ENCODE results near the gene HBB. TPM values are rescaled to one million over a fixed set of nuclear protein-coding genes. Genes with fewer than 3 reads are reported as not detected.

Gene HBB
- total RNA-seq, 1 experiment from 2014 or later = not detected

DNA sequence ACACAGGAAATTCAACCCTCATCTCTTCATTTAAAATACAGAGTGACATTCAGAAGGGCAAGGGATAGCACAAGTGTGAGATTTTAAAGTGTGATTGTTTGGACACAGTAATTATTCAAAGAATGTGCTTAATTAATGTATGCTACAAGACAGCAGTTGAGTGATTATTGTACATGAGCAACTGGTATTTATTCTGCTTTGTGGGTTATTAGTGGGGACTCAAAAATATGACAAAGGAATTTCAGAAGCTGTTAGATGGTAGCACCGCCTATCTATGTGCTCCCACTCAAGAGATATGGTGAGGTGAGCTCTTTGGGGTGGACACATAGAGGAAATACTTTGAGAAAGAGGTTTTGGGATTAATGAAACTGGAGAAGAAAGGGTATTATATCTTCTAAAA, 13.2 kb upstream of the HBB start:
- Mint-ChIP-seq H3K36me3 (ENCODE audit: insufficient read depth, unreplicated experiment) (no peaks in the 10 kb centered on the region), H3K27ac (ENCODE audit: unreplicated experiment) (no peak overlapping the region), H3K9me3 (ENCODE audit: low read depth, unreplicated experiment) (no peaks in the 10 kb centered on the region), H3K4me3 (ENCODE audit: low read depth, unreplicated experiment) (no peak overlapping the region), H3K27me3 (ENCODE audit: unreplicated experiment) (peaks cover 6% of the 10 kb centered on the region), H3K4me1 (ENCODE audit: low read depth, unreplicated experiment) (no peaks in the 10 kb centered on the region)
- TF ChIP-seq, protein P1, sequence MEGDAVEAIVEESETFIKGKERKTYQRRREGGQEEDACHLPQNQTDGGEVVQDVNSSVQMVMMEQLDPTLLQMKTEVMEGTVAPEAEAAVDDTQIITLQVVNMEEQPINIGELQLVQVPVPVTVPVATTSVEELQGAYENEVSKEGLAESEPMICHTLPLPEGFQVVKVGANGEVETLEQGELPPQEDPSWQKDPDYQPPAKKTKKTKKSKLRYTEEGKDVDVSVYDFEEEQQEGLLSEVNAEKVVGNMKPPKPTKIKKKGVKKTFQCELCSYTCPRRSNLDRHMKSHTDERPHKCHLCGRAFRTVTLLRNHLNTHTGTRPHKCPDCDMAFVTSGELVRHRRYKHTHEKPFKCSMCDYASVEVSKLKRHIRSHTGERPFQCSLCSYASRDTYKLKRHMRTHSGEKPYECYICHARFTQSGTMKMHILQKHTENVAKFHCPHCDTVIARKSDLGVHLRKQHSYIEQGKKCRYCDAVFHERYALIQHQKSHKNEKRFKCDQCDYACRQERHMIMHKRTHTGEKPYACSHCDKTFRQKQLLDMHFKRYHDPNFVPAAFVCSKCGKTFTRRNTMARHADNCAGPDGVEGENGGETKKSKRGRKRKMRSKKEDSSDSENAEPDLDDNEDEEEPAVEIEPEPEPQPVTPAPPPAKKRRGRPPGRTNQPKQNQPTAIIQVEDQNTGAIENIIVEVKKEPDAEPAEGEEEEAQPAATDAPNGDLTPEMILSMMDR (IDR thresholded peaks at IDR 0.05; ENCODE audit: unreplicated experiment) = no peak
- BruUV-seq (replicated peaks) = no TSS peak
- CTCF ChIA-PET = no interaction called here
- no peak for DNase-seq
- intact Hi-C loops (cut with micrococcal nuclease; ENCODE audit: unreplicated experiment) = no loop called here

DNA sequence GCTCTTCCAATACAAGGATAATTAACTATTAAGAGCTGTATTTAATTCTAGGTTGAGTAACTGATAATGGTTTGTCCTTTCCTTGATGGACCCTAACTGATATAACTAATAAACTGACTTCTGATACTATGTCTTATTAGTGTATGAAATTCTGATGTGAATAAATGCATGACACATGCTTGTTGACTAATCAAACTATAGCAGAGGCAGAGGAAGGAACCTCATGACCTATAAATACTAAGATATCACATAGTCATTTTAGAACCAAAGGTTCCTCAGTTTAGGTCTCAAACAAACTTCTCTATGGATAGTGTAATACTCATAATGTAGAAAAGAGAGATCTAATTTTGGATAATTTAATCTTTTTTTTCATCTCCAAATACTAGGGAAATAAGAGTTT, 12.2 kb upstream of the HBB start:
- DNase-seq = no peak
- Mint-ChIP-seq H3K27ac (ENCODE audit: unreplicated experiment) (no peak overlapping the region), H3K4me3 (ENCODE audit: low read depth, unreplicated experiment) (no peak overlapping the region), H3K27me3 (ENCODE audit: unreplicated experiment) (no peaks in the 10 kb centered on the region), H3K9me3 (ENCODE audit: low read depth, unreplicated experiment) (no peaks in the 10 kb centered on the region), H3K36me3 (ENCODE audit: insufficient read depth, unreplicated experiment) (no peaks in the 10 kb centered on the region), H3K4me1 (ENCODE audit: low read depth, unreplicated experiment) (no peaks in the 10 kb centered on the region)
- BruUV-seq (replicated peaks) = no TSS peak
- CTCF ChIA-PET = no interaction called here
- TF ChIP-seq, protein P1 (IDR thresholded peaks at IDR 0.05; ENCODE audit: unreplicated experiment) = no peak
- intact Hi-C loops (cut with micrococcal nuclease; ENCODE audit: unreplicated experiment) = no loop called here

DNA sequence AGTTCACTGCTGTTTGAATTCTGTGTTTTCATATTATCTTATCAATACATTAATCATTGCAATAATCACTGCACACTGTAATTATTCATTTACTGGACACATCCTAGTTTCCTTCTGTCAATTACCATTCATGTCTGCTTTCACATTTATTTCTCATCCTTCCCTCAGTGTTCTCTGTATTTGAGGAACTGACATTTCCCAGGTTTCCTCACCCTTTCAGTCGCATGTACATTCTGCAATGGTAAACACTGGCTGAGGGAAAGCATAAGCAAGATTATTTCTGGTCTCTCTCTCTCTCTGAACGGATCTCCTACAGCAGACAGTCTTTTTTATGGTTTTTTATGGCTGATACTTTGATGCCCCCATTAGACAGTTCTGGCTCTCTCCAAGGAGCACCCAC, 11.6 kb upstream of the HBB start:
- no TSS peak for BruUV-seq (replicated peaks)
- TF ChIP-seq, protein P1 (IDR thresholded peaks at IDR 0.05; ENCODE audit: unreplicated experiment) = no peak
- Mint-ChIP-seq H3K9me3 (ENCODE audit: low read depth, unreplicated experiment) (no peaks in the 10 kb centered on the region), H3K27me3 (ENCODE audit: unreplicated experiment) (no peaks in the 10 kb centered on the region), H3K27ac (ENCODE audit: unreplicated experiment) (no peak overlapping the region), H3K4me1 (ENCODE audit: low read depth, unreplicated experiment) (no peaks in the 10 kb centered on the region), H3K36me3 (ENCODE audit: insufficient read depth, unreplicated experiment) (no peaks in the 10 kb centered on the region), H3K4me3 (ENCODE audit: low read depth, unreplicated experiment) (no peak overlapping the region)
- CTCF ChIA-PET = no interaction called here
- intact Hi-C loops (cut with micrococcal nuclease; ENCODE audit: unreplicated experiment) = no loop called here
- DNase-seq = no peak

DNA sequence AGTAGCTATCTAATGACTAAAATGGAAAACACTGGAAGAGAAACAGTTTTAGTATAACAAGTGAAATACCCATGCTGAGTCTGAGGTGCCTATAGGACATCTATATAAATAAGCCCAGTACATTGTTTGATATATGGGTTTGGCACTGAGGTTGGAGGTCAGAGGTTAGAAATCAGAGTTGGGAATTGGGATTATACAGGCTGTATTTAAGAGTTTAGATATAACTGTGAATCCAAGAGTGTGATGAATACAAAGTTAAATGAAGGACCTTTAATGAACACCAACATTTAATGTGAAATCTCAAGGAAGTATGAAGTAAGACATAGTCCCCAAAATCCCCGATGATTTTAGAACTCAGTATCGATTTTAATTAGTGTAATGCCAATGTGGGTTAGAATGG, 10.5 kb upstream of the HBB start:
- no peak for DNase-seq
- CTCF ChIA-PET = no interaction called here
- no peaks in the 10 kb centered on the region for H3K4me1 Mint-ChIP-seq (ENCODE audit: low read depth, unreplicated experiment)
- H3K4me3 Mint-ChIP-seq (ENCODE audit: low read depth, unreplicated experiment) = no peak overlapping the region
- no peak overlapping the region for H3K27ac Mint-ChIP-seq (ENCODE audit: unreplicated experiment)
- intact Hi-C loops (cut with micrococcal nuclease; ENCODE audit: unreplicated experiment) = no loop called here
- TF ChIP-seq, protein P1 (IDR thresholded peaks at IDR 0.05; ENCODE audit: unreplicated experiment) = no peak
- no peaks in the 10 kb centered on the region for H3K9me3 Mint-ChIP-seq (ENCODE audit: low read depth, unreplicated experiment)
- no peaks in the 10 kb centered on the region for H3K36me3 Mint-ChIP-seq (ENCODE audit: insufficient read depth, unreplicated experiment)
- no TSS peak for BruUV-seq (replicated peaks)
- no peaks in the 10 kb centered on the region for H3K27me3 Mint-ChIP-seq (ENCODE audit: unreplicated experiment)
